H54 (cell line): Measurements from ENCODE around the gene PRDM16.
"Not testable (repeated sequence)": the region's sequence is repeated elsewhere in the genome, so short reads cannot be mapped to it uniquely, and the experiment has no call there.

Source experiments
- DNase-seq: peaks from one replicate; pipeline ENCODE4 v3.0.0; 2011; ENCODE audit warnings: low spot score, mixed read lengths; ENCODE audit not compliant: insufficient read length
- FAIRE-seq: peaks from 3 replicates; lab custom pipeline; 2011; peaks lifted over from hg19 to GRCh38; lab: Jason Lieb, UNC
- POLR2A ChIP-seq: IDR thresholded peaks from 2 replicates; pipeline ENCODE4 v1.6.1; 2011; ENCODE audit warnings: low read depth, mild to moderate bottlenecking, low read length

The PRDM16 gene

GRCh38 chr1:3231826-3232225 is 162.8 kb downstream of the PRDM16 start:
- FAIRE-seq (no peak), DNase-seq (no peak)
- no peak for TF ChIP-seq POLR2A

GRCh38 chr1:3233031-3233430 is 164.0 kb downstream of the PRDM16 start:
- FAIRE-seq = no peak
- no peak for TF ChIP-seq POLR2A

GRCh38 chr1:3233551-3233950 is 164.5 kb downstream of the PRDM16 start:
- DNase-seq (no peak), FAIRE-seq (no peak)
- TF ChIP-seq POLR2A = no peak

More at GRCh38 chr1:3233031-3233430, 164.0 kb downstream of the PRDM16 start:
- no peak for DNase-seq

DNA sequence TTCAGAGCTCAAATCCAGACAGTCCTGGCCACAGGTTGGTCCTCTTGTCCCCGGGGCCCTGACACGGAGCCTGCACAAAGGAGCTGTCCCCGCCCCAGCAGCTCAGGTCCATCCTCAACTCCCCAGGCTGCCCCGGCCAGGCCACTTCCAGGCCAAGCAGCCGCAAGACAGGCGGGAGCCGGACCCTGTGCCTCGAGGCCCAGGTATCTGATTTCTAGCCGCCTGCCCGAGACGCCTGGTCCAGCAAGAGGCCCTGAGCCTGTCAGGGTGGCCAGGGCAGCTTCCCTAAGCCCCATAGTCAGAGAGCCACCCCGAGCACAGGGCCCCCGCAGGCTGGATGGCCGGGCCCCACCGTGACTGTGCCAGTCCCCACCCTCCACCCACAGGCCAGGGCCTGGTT is 165.3 kb downstream of the PRDM16 start:
- DNase-seq (no peak), FAIRE-seq (no peak)
- TF ChIP-seq POLR2A = no peak

- DNase-seq (no peak), FAIRE-seq (no peak)
- TF ChIP-seq POLR2A = no peak
Observed at GRCh38 chr1:3234956-3235355, 166.0 kb downstream of the PRDM16 start.

- TF ChIP-seq POLR2A = no peak
- DNase-seq (no peak), FAIRE-seq (no peak)
Observed at GRCh38 chr1:3235496-3235895, 166.5 kb downstream of the PRDM16 start.

DNA sequence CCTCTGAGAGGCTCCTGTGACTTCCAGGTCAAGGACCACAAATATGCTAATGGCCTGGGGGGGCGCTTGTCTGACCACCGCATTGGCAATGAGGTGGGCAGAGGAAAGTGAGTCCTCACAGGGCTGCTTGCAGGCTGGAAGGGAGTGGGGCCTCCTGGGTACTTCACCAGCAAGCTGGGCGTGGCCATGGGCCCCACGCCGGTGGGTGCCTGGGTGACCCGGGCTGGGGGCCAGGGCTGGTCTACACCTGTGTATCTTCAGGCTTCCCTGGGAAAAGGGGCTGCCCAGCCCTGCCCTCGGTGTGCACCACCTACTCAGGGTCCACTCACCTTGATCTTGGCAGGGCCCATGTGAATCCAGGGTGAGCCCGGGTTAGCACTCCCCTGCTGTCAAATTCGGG is 167.4 kb downstream of the PRDM16 start:
- DNase-seq = no peak
- no peak for TF ChIP-seq POLR2A
- FAIRE-seq = no peak

GRCh38 chr1:3236955-3237354 is 168.0 kb downstream of the PRDM16 start:
- no peak for FAIRE-seq
- TF ChIP-seq POLR2A = no peak
- DNase-seq = no peak

- no peak for TF ChIP-seq POLR2A
- DNase-seq (no peak), FAIRE-seq (no peak)
Observed at GRCh38 chr1:3237570-3237969, 168.6 kb downstream of the PRDM16 start.

- TF ChIP-seq POLR2A = no peak
- no peak for DNase-seq
- no peak for FAIRE-seq
Observed at GRCh38 chr1:3237994-3238702, 169.1 kb downstream of the PRDM16 start.

- FAIRE-seq (no peak), DNase-seq (no peak)
Observed at GRCh38 chr1:3238703-3239278, 169.8 kb downstream of the PRDM16 start.

GRCh38 chr1:3239991-3240390 is 171.0 kb downstream of the PRDM16 start:
- FAIRE-seq, DNase-seq: not testable (repeated sequence)

More at GRCh38 chr1:3238703-3239278, 169.8 kb downstream of the PRDM16 start:
- TF ChIP-seq POLR2A = no peak

GRCh38 chr1:3240524-3241235 is 171.7 kb downstream of the PRDM16 start:
- FAIRE-seq (no peak), DNase-seq (no peak)
- no peak for TF ChIP-seq POLR2A

GRCh38 chr1:3241236-3241550 is 172.2 kb downstream of the PRDM16 start:
- FAIRE-seq (no peak), DNase-seq (no peak)
- no peak for TF ChIP-seq POLR2A

DNA sequence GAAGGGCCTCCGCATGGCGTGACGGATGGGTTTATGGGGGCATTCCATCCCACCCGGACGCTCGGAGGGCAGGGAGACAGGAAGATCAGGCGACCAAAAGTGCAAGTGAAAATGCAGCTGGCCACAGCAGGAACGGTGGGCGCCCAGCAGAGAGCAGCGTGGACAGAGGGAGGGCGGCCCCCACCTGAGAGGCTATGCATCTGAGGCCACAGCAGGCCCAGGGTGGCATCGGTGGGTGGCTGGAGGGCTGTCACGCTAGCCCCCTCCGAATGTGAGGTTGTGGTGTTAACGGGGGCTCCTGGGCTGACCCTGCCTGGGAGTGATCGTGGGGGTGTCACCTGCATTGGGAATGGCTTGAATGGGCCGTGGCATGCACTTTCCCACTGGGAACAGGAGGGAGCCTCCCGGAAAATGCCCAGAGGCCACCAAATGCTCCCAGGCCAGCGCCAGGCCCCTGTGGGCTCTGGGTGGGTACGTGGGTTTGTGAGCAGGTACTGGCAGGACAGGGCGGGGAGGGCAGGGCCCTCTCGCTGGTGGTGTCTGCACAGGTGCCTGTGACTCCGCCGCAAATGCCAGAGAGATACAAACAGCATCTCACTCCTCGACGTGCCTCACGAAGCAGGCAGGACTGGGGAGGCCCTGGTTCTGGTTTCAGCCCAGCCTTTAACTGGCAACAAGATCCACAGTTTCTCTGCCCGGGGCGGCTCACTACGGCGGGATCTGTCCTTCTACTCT is 172.8 kb downstream of the PRDM16 start:
- FAIRE-seq = no peak
- DNase-seq = no peak
- TF ChIP-seq POLR2A = no peak
